CD4-positive, CD25-positive, alpha-beta regulatory T cell (primary cell): ENCODE measurements around the gene GPC5. TPM values are rescaled to one million over a fixed set of nuclear protein-coding genes. Genes with fewer than 3 reads are reported as not detected.

Experiments used
- ATAC-seq, 2 donors: fragments of 150-1000 bp; cut with Tn5 transposase; one replicate each; pipeline ENCODE4 v1.10.0; 2021; ENCODE audit warnings: low read depth in 2 of 2, moderate number of reproducible peaks in 2 of 2, moderate library complexity in 1 of 2
- DNase-seq, 3 donors: peaks; one replicate each; pipeline versions ENCODE4 v3.0.0 to v3.0.0-alpha.2; 2012 to 2022; ENCODE audit warnings: mixed read lengths in 1 of 3
- H3K27ac ChIP-seq: one replicate; pipeline ENCODE4 v1.7.0; 2013; ENCODE audit warnings: mild to moderate bottlenecking, low read length; ENCODE audit not compliant: insufficient read depth, poor library complexity, severe bottlenecking
- H3K27me3 ChIP-seq: one replicate; pipeline ENCODE4 v1.7.0; 2013; ENCODE audit warnings: low read length; ENCODE audit not compliant: control insufficient read depth, insufficient read depth
- H3K36me3 ChIP-seq: one replicate; pipeline ENCODE4 v1.7.0; 2013; ENCODE audit warnings: mild to moderate bottlenecking, low read length, moderate library complexity; ENCODE audit not compliant: control insufficient read depth, insufficient read depth
- H3K4me1 ChIP-seq: 2 replicates; pipeline ENCODE4 v1.7.0; 2013; ENCODE audit warnings: mild to moderate bottlenecking, low read length; ENCODE audit not compliant: insufficient read depth, control insufficient read depth, poor library complexity, severe bottlenecking
- H3K4me3 ChIP-seq: one replicate; pipeline ENCODE4 v1.7.0; 2013; ENCODE audit warnings: low read depth, mild to moderate bottlenecking, low read length, moderate library complexity
- H3K9me3 ChIP-seq, 2 experiments: 1 replicate in 1 of 2; 2 replicates in 1 of 2; pipeline ENCODE4 v1.7.0; 2013; ENCODE audit warnings: low read length in 2 of 2, mild to moderate bottlenecking in 1 of 2, moderate library complexity in 1 of 2; ENCODE audit not compliant: control insufficient read depth in 2 of 2
- H3K27ac Mint-ChIP-seq, 3 donors: one replicate each; pipeline ENCODE4 v1.8.0; 2020 to 2022; ENCODE audit warnings: mild to moderate bottlenecking in 3 of 3, mixed read lengths in 3 of 3, moderate library complexity in 2 of 3
- H3K27me3 Mint-ChIP-seq: one replicate; pipeline ENCODE4 v1.8.0; 2022; ENCODE audit warnings: mild to moderate bottlenecking, mixed read lengths
- H3K36me3 Mint-ChIP-seq: one replicate; pipeline ENCODE4 v1.8.0; 2020; ENCODE audit warnings: mixed read lengths
- H3K4me1 Mint-ChIP-seq, 4 donors: one replicate each; pipeline ENCODE4 v1.8.0; 2020 to 2022; ENCODE audit warnings: mixed read lengths in 4 of 4, mild to moderate bottlenecking in 1 of 4
- H3K4me3 Mint-ChIP-seq, 4 donors: one replicate each; pipeline ENCODE4 v1.8.0; 2020 to 2022; ENCODE audit warnings: mild to moderate bottlenecking in 4 of 4, mixed read lengths in 4 of 4, moderate library complexity in 3 of 4
- H3K9me3 Mint-ChIP-seq, 7 donors: one replicate each; pipeline ENCODE4 v1.8.0; 2020 to 2022; ENCODE audit warnings: mixed read lengths in 7 of 7, mild to moderate bottlenecking in 3 of 7, moderate library complexity in 2 of 7
- polyA plus RNA-seq, 4 donors: library from polyadenylated mRNA; unstranded; fragments of 300-500 nt; fragmentation: Illumina TruSeq; gene quantifications; one replicate each; pipeline ENCODE4 v1.2.3, GENCODE V29; 2021
- total RNA-seq: library from RNA; stranded (reverse); gene quantifications from one replicate; pipeline ENCODE4 v1.2.3, GENCODE V29; 2022

The GPC5 gene
- total and polyA plus RNA-seq, 5 donors from 2014 or later, result 0.29 to 0.81 (median 0.59) TPM; not detected in 2

DNA sequence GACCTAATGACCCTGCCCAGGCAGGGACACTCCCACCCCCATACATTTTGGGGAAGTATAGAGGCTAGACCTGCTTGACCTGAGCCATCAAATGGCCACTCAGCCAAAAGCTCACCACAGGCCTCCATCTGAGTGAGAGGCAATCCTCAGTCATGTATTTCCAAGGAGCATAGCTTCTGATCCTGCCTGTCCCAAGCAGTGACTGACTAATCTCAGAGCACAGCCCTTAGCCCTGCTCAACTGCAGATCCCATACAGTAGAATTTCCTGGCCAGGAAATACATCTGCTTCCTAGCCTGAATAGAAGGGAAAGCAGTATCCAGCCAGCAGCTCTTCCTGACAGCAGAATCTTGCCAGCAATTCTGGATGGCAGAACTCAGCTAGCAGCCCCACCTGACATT is 947.6 kb downstream of the GPC5 start:
- no peak overlapping the region for H3K4me3 ChIP-seq
- no peak overlapping the region for H3K27ac ChIP-seq
- Mint-ChIP-seq H3K9me3 (peaks cover 2 to 19% (median 8%) of the 10 kb centered on the region in 7 donors), H3K4me3 (no peak overlapping the region), H3K4me1 (no peaks in the 10 kb centered on the region), H3K27me3 (no peaks in the 10 kb centered on the region), H3K27ac (no peak overlapping the region), H3K36me3 (no peaks in the 10 kb centered on the region)
- H3K27me3 ChIP-seq, result no peaks in the 10 kb centered on the region
- no peaks in the 10 kb centered on the region for H3K36me3 ChIP-seq
- no peak for ATAC-seq
- DNase-seq, result no peak
- H3K4me1 ChIP-seq, result no peaks in the 10 kb centered on the region
- H3K9me3 ChIP-seq, result no peaks in the 10 kb centered on the region

DNA sequence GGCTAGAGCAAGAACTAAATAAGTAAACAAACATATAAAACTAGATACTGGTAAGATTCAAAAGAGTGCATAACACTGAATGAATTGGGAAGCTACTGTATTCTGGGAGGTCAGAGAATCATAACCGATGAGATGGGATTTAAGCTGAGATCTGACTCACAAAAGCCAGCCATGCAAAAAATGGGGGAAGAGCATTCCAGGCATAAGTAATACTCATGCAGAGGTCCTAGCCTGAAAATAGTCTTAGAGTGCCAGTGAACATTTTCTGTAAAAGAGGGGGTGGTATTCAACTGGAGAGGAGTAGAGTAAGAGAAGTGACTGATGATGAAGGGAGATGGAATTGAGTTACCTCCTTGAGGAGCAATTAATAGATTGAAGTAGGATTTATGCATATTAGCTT is 956.2 kb downstream of the GPC5 start:
- Histone ChIP-seq H3K27ac (no peak overlapping the region), H3K27me3 (no peaks in the 10 kb centered on the region), H3K9me3 (peaks cover 0 to 5% of the 10 kb centered on the region in 2 experiments), H3K4me1 (no peaks in the 10 kb centered on the region), H3K36me3 (no peaks in the 10 kb centered on the region), H3K4me3 (no peak overlapping the region)
- Mint-ChIP-seq H3K4me1 (no peaks in the 10 kb centered on the region), H3K4me3 (no peak overlapping the region), H3K36me3 (no peaks in the 10 kb centered on the region), H3K9me3 (peaks cover 6 to 12% (median 7%) of the 10 kb centered on the region in 7 donors), H3K27ac (no peak overlapping the region), H3K27me3 (no peaks in the 10 kb centered on the region)
- no peak for ATAC-seq
- no peak for DNase-seq

- Histone ChIP-seq H3K4me1 (no peaks in the 10 kb centered on the region), H3K9me3 (peaks cover 0 to 5% of the 10 kb centered on the region in 2 experiments), H3K27ac (no peak overlapping the region), H3K4me3 (no peak overlapping the region), H3K36me3 (no peaks in the 10 kb centered on the region), H3K27me3 (no peaks in the 10 kb centered on the region)
- Mint-ChIP-seq H3K4me1 (no peaks in the 10 kb centered on the region), H3K4me3 (no peak overlapping the region), H3K9me3 (peaks cover 5 to 18% (median 7%) of the 10 kb centered on the region in 7 donors), H3K27ac (no peak overlapping the region), H3K27me3 (no peaks in the 10 kb centered on the region), H3K36me3 (no peaks in the 10 kb centered on the region)
- ATAC-seq (no peak), DNase-seq (no peak)
Measured at GRCh38 chr13:92355213-92355612, 956.8 kb downstream of the GPC5 start.

DNA sequence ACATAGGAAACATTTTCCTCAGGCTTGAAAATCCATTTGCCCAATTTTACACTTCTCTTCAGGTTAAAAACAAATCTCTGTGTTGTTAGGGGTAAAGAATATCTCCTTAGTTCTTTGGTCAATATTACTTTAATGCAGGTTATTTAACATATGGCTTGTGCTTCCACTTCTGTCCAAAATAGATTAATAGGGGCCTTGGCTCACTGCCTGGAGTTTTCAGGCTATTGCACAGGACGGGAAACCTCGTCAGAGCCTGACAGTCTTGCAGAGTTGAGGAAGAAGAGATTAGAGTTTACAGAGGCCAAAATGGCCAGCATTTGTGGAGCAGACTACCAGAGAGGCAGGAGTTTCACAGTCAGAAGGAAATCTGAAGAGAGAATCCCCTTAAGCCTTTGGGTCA is 964.3 kb downstream of the GPC5 start:
- DNase-seq (no peak), ATAC-seq (no peak)
- Histone ChIP-seq H3K36me3 (no peaks in the 10 kb centered on the region), H3K4me1 (no peaks in the 10 kb centered on the region), H3K9me3 (peaks cover 0 to under 1% of the 10 kb centered on the region in 2 experiments), H3K4me3 (no peak overlapping the region), H3K27ac (no peak overlapping the region), H3K27me3 (no peaks in the 10 kb centered on the region)
- no peak overlapping the region for H3K4me3 Mint-ChIP-seq
- H3K4me1 Mint-ChIP-seq, result no peaks in the 10 kb centered on the region
- no peaks in the 10 kb centered on the region for H3K27me3 Mint-ChIP-seq
- H3K27ac Mint-ChIP-seq, result peak overlapping the region in 1 of 3 donors; percentile 56
- H3K36me3 Mint-ChIP-seq, result no peaks in the 10 kb centered on the region
- H3K9me3 Mint-ChIP-seq, result peaks cover 0 to 35% (median 11%) of the 10 kb centered on the region in 7 donors

- Histone ChIP-seq H3K27me3 (no peaks in the 10 kb centered on the region), H3K27ac (no peak overlapping the region), H3K9me3 (no peaks in the 10 kb centered on the region), H3K4me3 (no peak overlapping the region), H3K36me3 (no peaks in the 10 kb centered on the region), H3K4me1 (no peaks in the 10 kb centered on the region)
- no peak for DNase-seq
- Mint-ChIP-seq H3K9me3 (peaks cover 0 to 24% (median 3%) of the 10 kb centered on the region in 7 donors), H3K4me1 (no peaks in the 10 kb centered on the region), H3K4me3 (no peak overlapping the region), H3K36me3 (no peaks in the 10 kb centered on the region), H3K27ac (no peak overlapping the region), H3K27me3 (no peaks in the 10 kb centered on the region)
- ATAC-seq, result no peak
Measured at GRCh38 chr13:92365904-92366303, 967.5 kb downstream of the GPC5 start.

GRCh38 chr13:92377396-92377795 is 979.0 kb downstream of the GPC5 start:
- Mint-ChIP-seq H3K36me3 (no peaks in the 10 kb centered on the region), H3K4me3 (no peak overlapping the region), H3K9me3 (peaks cover 2 to 10% (median 5%) of the 10 kb centered on the region in 7 donors), H3K27me3 (no peaks in the 10 kb centered on the region), H3K27ac (no peak overlapping the region), H3K4me1 (no peaks in the 10 kb centered on the region)
- H3K4me1 ChIP-seq, result no peaks in the 10 kb centered on the region
- H3K9me3 ChIP-seq, result peaks cover 0 to 2% of the 10 kb centered on the region in 2 experiments
- H3K36me3 ChIP-seq, result no peaks in the 10 kb centered on the region
- no peak overlapping the region for H3K4me3 ChIP-seq
- DNase-seq, result no peak
- no peak for ATAC-seq
- H3K27ac ChIP-seq, result no peak overlapping the region
- H3K27me3 ChIP-seq, result no peaks in the 10 kb centered on the region

DNA sequence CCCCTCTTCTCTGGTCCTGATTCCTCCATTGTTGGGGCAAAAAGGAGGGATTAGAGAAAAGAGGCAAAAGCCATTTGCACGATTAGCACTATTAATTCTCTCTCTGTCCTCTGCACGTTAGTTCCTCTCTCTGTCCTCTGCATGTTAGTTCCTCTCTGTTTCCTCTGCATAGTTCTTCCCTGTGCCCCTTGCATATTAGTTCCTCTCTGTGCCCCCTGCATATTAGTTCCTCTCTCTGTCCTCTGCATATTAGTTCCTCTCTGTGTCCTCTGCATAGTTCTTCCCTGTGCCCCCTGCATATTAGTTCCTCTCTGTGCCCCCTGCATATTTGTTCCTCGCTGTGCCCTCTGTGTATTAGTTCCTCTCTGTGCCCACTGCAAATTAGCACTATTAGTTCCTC is 981.0 kb downstream of the GPC5 start:
- Mint-ChIP-seq H3K36me3 (no peaks in the 10 kb centered on the region), H3K27me3 (no peaks in the 10 kb centered on the region), H3K27ac (no peak overlapping the region), H3K9me3 (peaks cover 2 to 10% (median 5%) of the 10 kb centered on the region in 7 donors), H3K4me1 (no peaks in the 10 kb centered on the region), H3K4me3 (no peak overlapping the region)
- Histone ChIP-seq H3K27ac (no peak overlapping the region), H3K36me3 (no peaks in the 10 kb centered on the region), H3K4me1 (no peaks in the 10 kb centered on the region), H3K4me3 (no peak overlapping the region), H3K9me3 (peaks cover 0 to 2% of the 10 kb centered on the region in 2 experiments), H3K27me3 (no peaks in the 10 kb centered on the region)
- ATAC-seq (no peak), DNase-seq (no peak)

DNA sequence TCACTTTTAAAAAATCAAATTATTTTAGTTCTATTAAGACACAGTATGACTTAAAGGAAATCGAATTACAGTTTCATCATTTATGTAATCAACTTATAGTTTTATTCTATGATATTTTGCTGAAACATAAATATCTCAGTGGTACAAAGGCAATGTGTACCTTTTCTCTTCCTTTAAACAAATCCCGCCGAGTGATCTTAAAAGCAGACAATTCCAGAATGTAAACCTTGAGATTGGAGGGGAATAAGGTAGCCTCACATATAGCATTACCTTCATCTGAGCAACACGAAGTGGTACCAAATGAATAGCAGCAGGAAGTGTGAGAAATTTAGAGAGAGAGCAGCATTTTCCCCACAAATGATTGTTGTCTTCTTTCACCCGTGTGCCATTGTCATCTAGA is 986.0 kb downstream of the GPC5 start:
- Histone ChIP-seq H3K4me3 (no peak overlapping the region), H3K27me3 (no peaks in the 10 kb centered on the region), H3K9me3 (peaks cover 0 to 2% of the 10 kb centered on the region in 2 experiments), H3K4me1 (no peaks in the 10 kb centered on the region), H3K27ac (no peak overlapping the region), H3K36me3 (no peaks in the 10 kb centered on the region)
- ATAC-seq (no peak), DNase-seq (no peak)
- Mint-ChIP-seq H3K4me3 (no peak overlapping the region), H3K9me3 (peaks cover 2 to 10% (median 5%) of the 10 kb centered on the region in 7 donors), H3K4me1 (no peaks in the 10 kb centered on the region), H3K27ac (no peak overlapping the region), H3K27me3 (no peaks in the 10 kb centered on the region), H3K36me3 (no peaks in the 10 kb centered on the region)
